Nephron progenitor cell (in vitro differentiated cells): ENCODE measurements around the gene STAC.

ENCODE experiments used
- DNase-seq: peaks from one replicate; pipeline ENCODE4 v3.0.0; 2021
- H3K27ac Mint-ChIP-seq: 2 replicates; pipeline ENCODE4 v1.8.0; 2021; ENCODE audit warnings: mild to moderate bottlenecking, moderate library complexity, mixed read lengths
- H3K27me3 Mint-ChIP-seq: 2 replicates; pipeline ENCODE4 v1.8.0; 2021; ENCODE audit warnings: mild to moderate bottlenecking, low read depth, mixed read lengths; ENCODE audit not compliant: poor library complexity
- H3K36me3 Mint-ChIP-seq: 2 replicates; pipeline ENCODE4 v1.8.0; 2021; ENCODE audit warnings: low read depth, mixed read lengths
- H3K4me1 Mint-ChIP-seq: 2 replicates; pipeline ENCODE4 v1.8.0; 2021; ENCODE audit warnings: mixed read lengths
- H3K4me3 Mint-ChIP-seq: 2 replicates; pipeline ENCODE4 v1.8.0; 2021; ENCODE audit warnings: mild to moderate bottlenecking, moderate library complexity, mixed read lengths
- H3K9me3 Mint-ChIP-seq: 2 replicates; pipeline ENCODE4 v1.8.0; 2021; ENCODE audit warnings: mild to moderate bottlenecking, moderate library complexity, mixed read lengths
- TF ChIP-seq, protein P1 (sequence below): fragments of 200-600 bp; sonication (generic); IDR thresholded peaks from 2 replicates; pipeline ENCODE4 v1.5.0; 2021; ENCODE audit warnings: antibody characterized with exemption

Gene STAC

DNA sequence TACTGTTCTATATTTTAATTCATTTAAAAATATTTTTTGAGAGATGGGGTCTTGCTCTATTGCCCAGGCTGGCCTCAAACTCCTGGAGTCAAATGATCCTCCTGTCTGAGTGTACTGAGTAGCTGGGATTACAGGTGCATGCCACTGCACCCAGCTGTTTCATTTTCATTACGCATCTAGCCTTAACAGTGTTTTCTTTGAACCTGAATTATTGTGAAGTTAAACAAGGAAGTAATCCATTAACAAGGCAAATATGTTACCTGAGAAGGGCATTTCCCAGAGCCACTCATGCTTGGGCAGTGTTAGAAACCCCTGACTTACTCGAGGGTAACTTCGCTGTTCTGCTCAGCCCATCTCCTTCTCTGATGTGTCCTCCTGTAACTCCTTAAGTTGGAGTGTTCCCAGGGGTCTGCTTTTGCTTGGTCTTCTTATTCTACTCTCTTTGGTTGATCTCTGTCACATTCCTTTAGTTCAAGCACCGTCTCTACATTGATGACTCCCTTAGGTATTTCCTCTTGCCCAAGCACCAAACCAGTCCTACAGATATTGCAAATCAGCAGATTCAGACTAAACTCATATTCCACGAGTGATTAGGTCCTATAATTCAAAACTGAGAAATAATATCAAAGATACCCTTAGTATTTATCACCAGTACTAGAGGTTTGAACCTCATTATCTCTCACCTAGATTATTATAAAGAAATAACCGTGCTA, 107.9 kb downstream of the STAC start:
- H3K9me3 Mint-ChIP-seq = no peaks in the 10 kb centered on the region
- no peak for DNase-seq
- no peaks in the 10 kb centered on the region for H3K36me3 Mint-ChIP-seq
- no peak overlapping the region for H3K27ac Mint-ChIP-seq
- TF ChIP-seq, protein P1, sequence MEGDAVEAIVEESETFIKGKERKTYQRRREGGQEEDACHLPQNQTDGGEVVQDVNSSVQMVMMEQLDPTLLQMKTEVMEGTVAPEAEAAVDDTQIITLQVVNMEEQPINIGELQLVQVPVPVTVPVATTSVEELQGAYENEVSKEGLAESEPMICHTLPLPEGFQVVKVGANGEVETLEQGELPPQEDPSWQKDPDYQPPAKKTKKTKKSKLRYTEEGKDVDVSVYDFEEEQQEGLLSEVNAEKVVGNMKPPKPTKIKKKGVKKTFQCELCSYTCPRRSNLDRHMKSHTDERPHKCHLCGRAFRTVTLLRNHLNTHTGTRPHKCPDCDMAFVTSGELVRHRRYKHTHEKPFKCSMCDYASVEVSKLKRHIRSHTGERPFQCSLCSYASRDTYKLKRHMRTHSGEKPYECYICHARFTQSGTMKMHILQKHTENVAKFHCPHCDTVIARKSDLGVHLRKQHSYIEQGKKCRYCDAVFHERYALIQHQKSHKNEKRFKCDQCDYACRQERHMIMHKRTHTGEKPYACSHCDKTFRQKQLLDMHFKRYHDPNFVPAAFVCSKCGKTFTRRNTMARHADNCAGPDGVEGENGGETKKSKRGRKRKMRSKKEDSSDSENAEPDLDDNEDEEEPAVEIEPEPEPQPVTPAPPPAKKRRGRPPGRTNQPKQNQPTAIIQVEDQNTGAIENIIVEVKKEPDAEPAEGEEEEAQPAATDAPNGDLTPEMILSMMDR = no peak
- H3K27me3 Mint-ChIP-seq = peaks cover 2% of the 10 kb centered on the region
- no peak overlapping the region for H3K4me3 Mint-ChIP-seq
- no peaks in the 10 kb centered on the region for H3K4me1 Mint-ChIP-seq

DNA sequence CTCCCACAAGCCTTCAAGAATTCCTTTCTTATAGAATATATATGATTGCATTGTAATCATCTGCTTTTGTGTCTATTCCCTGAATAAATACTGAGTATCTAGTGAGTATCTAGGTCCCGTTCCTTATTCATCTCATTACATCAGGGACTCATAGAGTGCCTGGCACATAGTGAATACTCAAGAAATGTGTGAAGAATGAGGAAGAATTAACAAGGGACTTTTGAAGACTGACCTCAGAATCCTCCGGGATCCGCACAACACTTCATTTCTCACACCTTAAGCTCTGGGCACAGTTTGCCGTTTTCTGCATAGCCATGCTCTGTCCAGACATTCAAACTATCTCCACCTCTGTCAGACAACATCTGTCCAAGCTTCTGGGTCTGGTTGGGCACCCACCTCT, 108.8 kb downstream of the STAC start:
- no peak for DNase-seq
- Mint-ChIP-seq H3K4me3 (no peak overlapping the region), H3K27ac (no peak overlapping the region), H3K36me3 (no peaks in the 10 kb centered on the region), H3K27me3 (peaks cover 2% of the 10 kb centered on the region), H3K9me3 (no peaks in the 10 kb centered on the region), H3K4me1 (no peaks in the 10 kb centered on the region)
- TF ChIP-seq, protein P1 = no peak

DNA sequence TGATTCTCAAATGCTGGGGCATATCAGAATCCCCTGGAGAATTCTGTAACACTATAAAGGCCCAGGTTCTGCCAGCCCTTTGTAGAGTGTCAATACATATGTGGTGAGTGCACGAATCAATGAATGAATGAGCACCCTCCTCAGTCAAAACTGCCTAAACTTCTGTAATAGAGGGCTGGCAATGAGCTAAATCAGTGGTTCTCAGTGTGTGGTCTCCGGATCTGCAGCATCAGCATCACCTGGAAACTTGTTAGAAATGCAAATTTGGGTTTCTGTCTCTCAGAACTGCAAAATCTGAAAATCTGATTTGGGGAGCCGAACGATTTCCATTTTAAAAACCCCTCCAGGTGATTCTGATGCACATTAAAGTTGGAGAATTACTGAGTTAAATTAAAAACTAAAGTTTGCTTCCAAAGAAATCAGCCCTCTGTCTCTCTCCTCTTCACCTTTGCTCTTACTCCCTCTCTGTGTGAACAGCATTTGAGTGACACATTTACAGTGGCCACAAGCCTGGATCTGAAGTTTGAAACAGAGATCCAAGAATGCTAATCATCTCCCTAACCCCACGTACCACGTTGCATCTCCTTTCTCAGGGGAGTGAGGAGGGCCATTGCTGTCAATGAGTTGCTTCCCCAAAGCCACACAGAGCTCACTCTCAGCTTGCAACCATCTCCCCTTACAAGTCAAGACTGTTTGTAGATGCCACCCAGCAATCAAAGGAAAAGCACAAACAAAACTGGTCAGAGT, 109.5 kb downstream of the STAC start:
- no peaks in the 10 kb centered on the region for H3K9me3 Mint-ChIP-seq
- TF ChIP-seq, protein P1 = no peak
- DNase-seq = no peak
- H3K36me3 Mint-ChIP-seq = no peaks in the 10 kb centered on the region
- H3K27ac Mint-ChIP-seq = no peak overlapping the region
- peaks cover 2% of the 10 kb centered on the region for H3K27me3 Mint-ChIP-seq
- no peaks in the 10 kb centered on the region for H3K4me1 Mint-ChIP-seq
- no peak overlapping the region for H3K4me3 Mint-ChIP-seq

DNA sequence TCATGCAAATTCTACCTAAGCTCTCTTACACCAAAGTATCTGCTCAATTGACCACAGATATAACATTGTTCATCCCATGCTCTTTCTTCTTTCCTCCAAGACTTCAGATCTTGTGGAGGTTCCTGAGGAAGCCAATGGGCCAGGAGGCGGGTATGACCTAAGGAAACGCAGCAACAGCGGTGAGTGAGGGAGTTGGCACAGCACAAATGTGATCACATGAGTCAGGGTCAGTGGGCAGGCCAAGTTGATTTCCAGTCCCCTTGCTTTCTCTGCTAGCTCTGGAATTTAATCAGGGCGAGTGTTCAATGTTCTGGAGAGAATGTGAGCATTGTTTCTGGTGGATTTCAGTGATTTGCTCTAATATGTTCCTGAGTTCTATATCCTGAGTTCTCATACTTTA, 112.7 kb downstream of the STAC start:
- Mint-ChIP-seq H3K4me3 (no peak overlapping the region), H3K27ac (no peak overlapping the region), H3K4me1 (no peaks in the 10 kb centered on the region), H3K9me3 (no peaks in the 10 kb centered on the region), H3K36me3 (no peaks in the 10 kb centered on the region), H3K27me3 (peaks cover under 1% of the 10 kb centered on the region)
- TF ChIP-seq, protein P1 = no peak
- DNase-seq = no peak

DNA sequence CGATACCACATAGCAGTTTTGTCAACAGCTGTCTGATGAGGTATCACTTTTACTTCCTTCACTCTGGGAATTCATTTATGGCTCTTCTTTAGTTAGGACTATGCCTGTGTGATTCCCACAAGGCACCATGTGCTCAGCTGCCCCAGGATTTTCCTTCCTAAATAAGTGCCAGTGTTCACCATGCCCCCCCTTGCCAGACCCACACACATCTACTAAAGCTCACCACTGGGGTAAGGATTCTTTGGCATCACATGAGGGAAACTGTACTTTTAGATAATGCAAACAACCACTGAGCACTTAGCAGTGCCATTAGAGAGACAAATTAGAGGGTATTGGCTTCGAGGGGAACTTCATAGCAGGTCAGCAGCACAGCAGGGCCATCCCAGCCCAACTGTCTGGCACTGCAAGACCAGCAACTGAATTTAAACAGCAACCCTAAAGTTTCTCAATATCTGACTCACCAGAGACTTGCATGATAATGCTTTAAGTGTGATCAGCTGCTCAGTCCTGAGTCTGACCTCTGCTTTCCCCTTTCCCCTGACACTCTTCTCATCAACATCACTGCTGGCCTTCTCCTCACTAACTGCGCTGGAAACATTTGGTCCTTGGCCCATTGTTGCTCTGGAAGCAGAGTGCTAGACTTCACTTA, 114.3 kb downstream of the STAC start:
- Mint-ChIP-seq H3K4me1 (no peaks in the 10 kb centered on the region), H3K36me3 (no peaks in the 10 kb centered on the region), H3K9me3 (no peaks in the 10 kb centered on the region), H3K27ac (peak overlapping the region; percentile 23), H3K27me3 (peaks cover 2% of the 10 kb centered on the region), H3K4me3 (no peak overlapping the region)
- TF ChIP-seq, protein P1 = no peak
- DNase-seq = no peak
